Stimulated activated CD4-positive, alpha-beta T cell treated with anti-CD3 and anti-CD28 coated beads, Interleukin-12 subunit alpha, Interleukin-12 subunit beta, amount 100 ng/mL, for 48 hours (primary cell): Measurements from ENCODE around the gene GSTA2.
"Not testable (repeated sequence)": the region's sequence is repeated elsewhere in the genome, so short reads cannot be mapped to it uniquely, and the experiment has no call there.

Experiments
- DNase-seq, 3 donors: peaks; one replicate each; pipeline ENCODE4 v3.0.0-alpha.2; 2020; ENCODE audit warnings: low read depth in 2 of 3, low spot score in 1 of 3

GSTA2 gene

GRCh38 chr6:52760105-52760765 is 3.0 kb downstream of the GSTA2 start:
- no peak for DNase-seq

GRCh38 chr6:52759085-52759484 is 4.2 kb downstream of the GSTA2 start:
- no peak for DNase-seq

DNA sequence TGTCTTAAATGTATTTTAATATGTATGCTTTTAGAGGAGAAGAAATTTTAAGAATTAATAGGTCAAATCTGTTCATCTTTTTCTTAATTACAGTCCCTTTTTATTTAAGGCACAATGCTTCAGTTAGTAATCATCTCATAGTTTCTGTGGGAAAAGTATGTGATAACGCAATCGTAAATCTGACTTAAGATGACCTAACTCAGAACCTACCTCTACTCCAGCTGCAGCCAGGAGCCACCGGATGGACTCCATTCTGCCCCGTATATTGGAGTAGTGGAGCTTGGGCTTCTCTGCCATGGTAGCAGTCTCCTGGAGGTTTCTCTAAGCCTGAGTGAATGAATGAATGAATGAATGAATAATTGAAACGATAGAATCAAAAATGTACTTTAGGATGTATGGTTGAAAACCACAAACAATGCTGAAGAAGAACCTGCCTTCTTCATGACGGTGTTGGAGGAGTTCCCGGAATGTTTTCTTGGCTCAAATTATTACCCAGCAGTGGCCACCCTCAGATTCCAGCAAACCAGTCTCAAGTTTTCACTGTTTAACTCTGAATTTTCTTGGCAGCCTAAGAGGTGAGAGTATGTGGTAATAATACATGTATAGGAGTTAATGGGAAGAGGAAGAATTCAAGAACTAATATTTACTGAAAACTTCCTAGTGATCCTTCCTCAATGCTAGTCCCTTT is 5.5 kb downstream of the GSTA2 start:
- not testable (repeated sequence) for DNase-seq

DNA sequence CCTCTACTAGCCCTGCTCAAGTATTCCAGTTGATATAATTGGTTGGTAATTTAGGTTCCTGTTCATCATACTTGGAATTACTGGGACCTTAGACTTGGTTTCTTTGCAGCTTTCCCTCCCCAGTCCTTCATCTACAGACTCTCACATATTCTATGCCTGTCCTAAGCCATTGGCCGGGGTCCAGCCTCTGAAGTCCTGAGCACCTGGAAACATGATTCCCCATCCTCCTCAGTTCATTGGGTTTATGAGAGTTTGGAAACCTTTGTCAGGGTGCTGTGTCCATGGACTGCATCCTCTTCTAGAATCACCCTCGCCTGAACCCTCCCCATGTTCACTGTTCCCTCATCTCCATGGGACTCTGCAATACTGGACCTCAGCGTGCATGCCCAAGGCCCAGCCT is 8.8 kb downstream of the GSTA2 start:
- DNase-seq: no peak

- not testable (repeated sequence) for DNase-seq
Observed at GRCh38 chr6:52753137-52753536, 10.1 kb downstream of the GSTA2 start.

- DNase-seq: no peak
Observed at GRCh38 chr6:52752310-52752709, 11.0 kb downstream of the GSTA2 start.

GRCh38 chr6:52749556-52750152 is 13.6 kb downstream of the GSTA2 start:
- DNase-seq: no peak

- not testable (repeated sequence) for DNase-seq
Observed at GRCh38 chr6:52747301-52747700, 16.0 kb downstream of the GSTA2 start.

- DNase-seq: no peak
Observed at GRCh38 chr6:52746213-52746612, 17.1 kb downstream of the GSTA2 start.

- no peak for DNase-seq
Observed at GRCh38 chr6:52745764-52746201, 17.5 kb downstream of the GSTA2 start.

GRCh38 chr6:52741872-52742271 is 21.4 kb downstream of the GSTA2 start:
- DNase-seq: no peak

GRCh38 chr6:52739627-52740026 is 23.6 kb downstream of the GSTA2 start:
- DNase-seq: no peak

GRCh38 chr6:52739134-52739533 is 24.1 kb downstream of the GSTA2 start:
- DNase-seq: no peak

- no peak for DNase-seq
Observed at GRCh38 chr6:52736145-52736544, 27.1 kb downstream of the GSTA2 start.

DNA sequence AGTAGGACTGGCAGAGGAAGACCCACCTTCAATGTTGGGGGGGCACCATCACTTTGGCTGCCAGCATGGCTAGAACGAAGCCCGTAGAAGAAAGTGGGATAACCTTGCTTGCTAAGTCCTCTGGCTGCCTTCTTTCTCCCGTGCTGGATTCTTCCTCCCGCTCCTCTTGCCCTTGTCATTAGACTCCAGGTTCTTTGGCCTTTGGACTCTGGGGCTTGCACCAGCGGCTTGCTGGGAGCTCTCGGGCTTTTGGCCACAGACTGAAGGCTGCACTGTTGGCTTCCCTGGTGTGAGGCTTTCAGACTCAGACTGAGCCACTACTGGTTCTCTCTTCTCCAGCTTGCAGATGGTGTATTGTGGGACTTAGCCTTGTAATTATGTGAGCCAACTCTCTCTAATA is 28.2 kb downstream of the GSTA2 start:
- DNase-seq: no peak

- DNase-seq: no peak
Observed at GRCh38 chr6:52734072-52734471, 29.2 kb downstream of the GSTA2 start.

DNA sequence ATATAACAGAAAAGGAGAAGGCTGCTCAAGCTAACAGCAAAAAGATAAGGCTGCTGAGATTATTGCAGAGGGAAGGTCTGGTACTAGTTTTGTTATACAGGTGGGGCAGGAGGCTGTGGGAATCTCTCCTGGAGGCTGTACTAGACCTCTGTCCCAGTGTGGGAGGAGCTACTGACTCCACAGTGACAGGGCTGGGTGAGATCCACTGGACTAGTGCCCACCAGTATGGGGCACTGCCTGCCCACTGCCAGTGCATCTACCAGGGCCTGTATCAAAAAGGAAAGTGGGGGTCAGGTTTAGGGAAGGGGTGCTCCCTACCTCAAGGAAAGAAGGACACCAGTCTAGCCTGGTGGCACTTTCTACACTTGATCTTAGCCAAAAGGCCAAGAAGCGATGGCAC is 30.1 kb downstream of the GSTA2 start:
- DNase-seq: no peak

DNA sequence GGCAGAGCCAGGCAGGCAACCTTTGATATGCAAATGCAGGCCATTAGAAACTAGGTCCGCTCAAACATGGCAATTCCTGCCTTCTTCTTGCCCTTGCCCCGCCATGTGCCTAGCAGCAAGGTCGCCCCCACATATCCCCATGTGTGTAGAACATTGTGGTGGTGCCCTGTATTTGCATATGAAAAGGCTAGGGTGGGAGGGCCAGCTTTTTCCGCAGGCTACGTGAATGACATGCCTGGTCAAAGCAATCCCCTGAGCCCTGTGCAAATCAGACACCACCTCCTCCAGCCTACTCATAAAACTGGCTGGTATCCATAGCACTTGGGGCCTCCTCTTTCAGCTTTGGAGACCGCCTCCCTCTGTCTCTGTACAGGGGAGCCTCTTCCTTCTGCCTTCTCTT is 31.6 kb downstream of the GSTA2 start:
- DNase-seq: no peak

- no peak for DNase-seq
Observed at GRCh38 chr6:52729576-52729975, 33.7 kb downstream of the GSTA2 start.

DNA sequence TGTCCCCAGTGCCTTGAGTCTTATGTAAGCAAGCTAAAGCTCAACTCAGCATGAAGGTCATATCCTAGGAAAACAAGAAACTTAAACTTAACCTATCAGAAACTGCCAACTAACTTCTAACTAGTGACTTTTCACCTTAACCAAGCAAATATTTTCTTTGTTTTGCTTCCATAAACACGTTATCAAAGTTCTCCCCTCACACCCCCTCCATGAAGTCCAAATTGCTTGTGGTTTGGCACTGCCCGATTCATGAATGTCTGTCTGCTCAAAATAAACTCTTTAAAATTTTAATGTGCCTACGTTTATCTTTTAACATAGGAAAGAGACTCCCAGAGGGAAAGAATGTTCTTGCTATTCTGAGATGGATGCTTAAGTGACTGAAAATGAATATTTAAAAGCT is 34.9 kb downstream of the GSTA2 start:
- no peak for DNase-seq

GRCh38 chr6:52727908-52728307 is 35.4 kb downstream of the GSTA2 start:
- DNase-seq: no peak

DNA sequence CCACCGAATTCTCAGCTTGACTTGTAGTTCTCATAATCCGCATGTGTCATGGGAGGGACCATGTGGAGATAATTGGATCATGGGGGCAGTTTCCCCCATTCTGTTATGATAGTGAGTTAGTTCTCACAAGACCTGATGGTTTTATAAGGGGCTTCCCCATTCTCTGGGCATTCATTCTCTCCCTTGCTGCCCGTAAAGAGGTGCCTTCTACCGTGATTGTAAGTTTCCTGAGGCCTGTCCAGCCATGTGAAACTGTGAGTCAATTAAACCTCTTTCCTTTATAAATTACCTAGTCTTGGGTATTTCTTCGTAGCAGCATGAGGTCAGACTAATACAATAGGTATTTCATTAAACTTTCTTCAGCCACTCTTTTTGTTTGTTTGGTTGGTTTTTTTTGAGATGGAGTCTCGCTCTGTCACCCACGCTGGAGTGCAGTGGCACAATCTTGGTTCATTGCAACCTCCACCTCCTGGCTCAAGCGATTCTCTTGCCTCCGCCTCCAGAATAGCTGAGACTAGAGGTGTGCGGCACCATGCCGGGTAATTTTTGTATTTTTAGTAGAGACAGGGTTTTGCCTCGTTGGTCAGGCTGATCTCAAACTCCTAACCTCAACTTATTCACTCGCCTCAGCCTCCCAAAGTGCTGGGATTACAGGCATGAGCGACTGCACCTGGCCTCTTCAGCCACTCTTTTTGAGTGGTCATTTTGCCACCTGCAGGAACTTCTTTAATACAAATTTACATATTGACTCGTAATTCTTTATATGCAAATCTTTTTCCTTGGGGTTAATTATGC is 36.3 kb downstream of the GSTA2 start:
- DNase-seq: no peak
